K562 (cell line): ENCODE measurements around the gene MYBPC3. TPM values are rescaled to one million over a fixed set of nuclear protein-coding genes. Genes with fewer than 3 reads are reported as not detected.
A peak's percentile ranks its signal among the peaks of the same experiment; 100 is the strongest.

Experiments
- AFF1 ChIP-seq, 2 experiments: fragments of 450-650 bp; IDR thresholded peaks; 2 replicates each; pipeline ENCODE4 v1.6.1; 2018; ENCODE audit warnings: mild to moderate bottlenecking in 2 of 2, low read depth in 1 of 2; ENCODE audit not compliant: partially characterized antibody in 2 of 2
- CC2D1A ChIP-seq: fragments of 450-650 bp; IDR thresholded peaks from 2 replicates; pipeline ENCODE4 v1.6.1; 2017; ENCODE audit warnings: mild to moderate bottlenecking
- CEBPZ ChIP-seq: fragments of 150-350 bp; IDR thresholded peaks from 2 replicates; pipeline ENCODE4 v1.6.1; 2014; ENCODE audit warnings: low read depth, mild to moderate bottlenecking, low read length, borderline replicate concordance
- CHAMP1 ChIP-seq: fragments of 450-650 bp; IDR thresholded peaks from 2 replicates; pipeline ENCODE4 v1.6.1; 2016; ENCODE audit warnings: mild to moderate bottlenecking
- CHD1 ChIP-seq: fragments of 200-600 bp; sonication (generic); IDR thresholded peaks from one replicate; pipeline ENCODE4 v1.6.1; 2012; ENCODE audit warnings: mild to moderate bottlenecking, moderate library complexity, low read length, inconsistent platforms
- CXXC5 ChIP-seq: fragments of 250-450 bp; sonication (Bioruptor Pico); IDR thresholded peaks from 2 replicates; pipeline ENCODE4 v1.8.0; 2022; ENCODE audit warnings: inconsistent platforms, mild to moderate bottlenecking, moderate library complexity
- ETV6 ChIP-seq, 3 experiments: fragments of 150-350 bp in 1 of 3; sonication (generic) in 1 of 3; formaldehyde crosslinking in 1 of 3; IDR thresholded peaks; 2 replicates each; pipeline versions ENCODE4 v1.6.1 to v1.8.0; 2014 to 2022; ENCODE audit warnings: borderline replicate concordance in 2 of 3, low read depth in 2 of 3, antibody characterized with exemption in 1 of 3, low read length in 1 of 3, mild to moderate bottlenecking in 1 of 3, missing genetic modification reagents in 1 of 3
- FOXA1 ChIP-seq: fragments of 450-650 bp; IDR thresholded peaks from 2 replicates; pipeline ENCODE4 v1.6.1; 2016; ENCODE audit warnings: mild to moderate bottlenecking, borderline replicate concordance
- HDAC3 ChIP-seq: fragments of 450-650 bp; IDR thresholded peaks from 2 replicates; pipeline ENCODE4 v1.6.1; 2018; ENCODE audit warnings: borderline replicate concordance, mild to moderate bottlenecking, moderate library complexity; ENCODE audit not compliant: partially characterized antibody
- HDAC6 ChIP-seq: IDR thresholded peaks from 2 replicates; pipeline ENCODE4 v1.6.1; 2012; ENCODE audit warnings: low read depth, mild to moderate bottlenecking, control low read depth, inconsistent platforms, low read length, moderate library complexity
- HNRNPLL ChIP-seq: fragments of 200-400 bp; formaldehyde crosslinking; IDR thresholded peaks from 2 replicates; pipeline ENCODE4 v1.6.1; 2017; ENCODE audit warnings: low read length, low read depth, mild to moderate bottlenecking; ENCODE audit not compliant: poor library complexity, severe bottlenecking
- MTA1 ChIP-seq: fragments of 450-650 bp; IDR thresholded peaks from 2 replicates; pipeline ENCODE4 v1.6.1; 2017; ENCODE audit warnings: borderline replicate concordance
- PHB2 ChIP-seq: fragments of 450-650 bp; IDR thresholded peaks from 2 replicates; pipeline ENCODE4 v1.6.1; 2017; ENCODE audit warnings: low read depth
- SAFB ChIP-seq: fragments of 200-400 bp; formaldehyde crosslinking; IDR thresholded peaks from 2 replicates; pipeline ENCODE4 v1.6.1; 2017; ENCODE audit warnings: low read depth, low read length, borderline replicate concordance
- SIN3B ChIP-seq: fragments of 450-650 bp; IDR thresholded peaks from 2 replicates; pipeline ENCODE4 v1.6.1; 2017; ENCODE audit warnings: low read depth, mild to moderate bottlenecking, moderate library complexity
- ZKSCAN1 ChIP-seq: fragments of 150-350 bp; IDR thresholded peaks from 2 replicates; pipeline ENCODE4 v1.6.1; 2016; ENCODE audit warnings: low read depth, low read length
- ZNF696 ChIP-seq: fragments of 250-450 bp; sonication (Bioruptor Pico); conservative IDR thresholded peaks from 2 replicates; pipeline ENCODE4 v1.4.0; 2020; ENCODE audit warnings: mild to moderate bottlenecking, moderate library complexity
- ZNF76 ChIP-seq: fragments of 250-450 bp; sonication (Bioruptor Pico); IDR thresholded peaks from 2 replicates; pipeline ENCODE4 v1.4.0; 2020; ENCODE audit warnings: mild to moderate bottlenecking, moderate library complexity, borderline replicate concordance
- polyA plus RNA-seq, 8 experiments: library from polyadenylated mRNA; depleted of rRNA in 4 of 8; stranded (reverse) in 5 of 8; unstranded in 3 of 8; fragments of >200 nt; fragmentation: Nextera tagmentation in 2 of 8; fragmentation: Illumina TruSeq in 1 of 8; extraction: Ambion mirVana in 2 of 8; extraction: Trizol in 1 of 8; gene quantifications; 2 replicates each; pipeline versions ENCODE4 v1.2.1 to v1.2.3, GENCODE V29; 2011 to 2014; ENCODE audit warnings: inconsistent platforms in 1 of 8, missing spikeins in 1 of 8
- total RNA-seq, 7 experiments: library from RNA; depleted of rRNA in 6 of 7; stranded (reverse); fragments of >200 nt in 6 of 7; fragmentation: Illumina TruSeq in 2 of 7; extraction: Trizol in 2 of 7; gene quantifications; 2 replicates each; pipeline versions ENCODE4 v1.2.1 to v1.2.3, GENCODE V29; 2011 to 2021; ENCODE audit warnings: low replicate concordance in 1 of 7

The MYBPC3 gene
- total and polyA plus RNA-seq, 9 of the 15 experiments (the other 6 are each of a cell fraction or from before 2014, with no cell fraction given) = 0.01 TPM; not detected in 8

GRCh38 chr11:47337229-47337924, 15.1 kb downstream of the MYBPC3 start (continued):
- TF ChIP-seq CEBPZ (no peak), MTA1 (peak; percentile 35; the same call in 1 of the 2 replicates), PHB2 (no peak), SAFB (no peak), SIN3B (no peak), ZNF696 (CRISPR knock-in tag) (no peak), CHD1 (no peak), HDAC6 (no peak), AFF1 (IDR thresholded peaks at IDR 0.05; ENCODE audit: low read depth in 1 of 2, partially characterized antibody in 2 of 2) (no peak), ETV6 (IDR thresholded peaks at IDR 0.05; ENCODE audit: borderline replicate concordance in 1 of 2, low read depth in 2 of 2, low read length in 1 of 2) (no peak), ETV6 (CRISPR knock-in tag; IDR thresholded peaks at IDR 0.05; ENCODE audit: borderline replicate concordance) (no peak), CXXC5 (peak; percentile 78), ZKSCAN1 (no peak), CC2D1A (no peak), HNRNPLL (no peak), FOXA1 (no peak), ZNF76 (CRISPR knock-in tag) (no peak), HDAC3 (no peak), CHAMP1 (no peak)
